GM23338 (cell line): Measurements from ENCODE around the gene CD47. TPM values are rescaled to one million over a fixed set of nuclear protein-coding genes. Genes with fewer than 3 reads are reported as not detected.

ENCODE experiments used
- ATAC-seq: fragments of 200-7000 bp; cut with Tn5 transposase; 3 replicates; pipeline ENCODE4 v1.9.1; 2020
- DNase-seq: peaks from one replicate; pipeline ENCODE4 v3.0.0-alpha.2; 2015; ENCODE audit warnings: low spot score
- H2AFZ ChIP-seq: fragments of 200-600 bp; sonication (generic); 2 replicates; pipeline ENCODE4 v1.8.0; 2016; ENCODE audit warnings: antibody characterized with exemption, mild to moderate bottlenecking, moderate library complexity
- H3F3A ChIP-seq: fragments of 200-600 bp; sonication (generic); replicated peaks from 2 replicates; pipeline ENCODE4 v1.8.0; 2017; ENCODE audit warnings: antibody characterized with exemption, mixed run types, low read depth
- H3K27ac ChIP-seq: fragments of 200-600 bp; sonication (generic); 2 replicates; pipeline ENCODE4 v1.6.1; 2016; ENCODE audit warnings: low read depth
- H3K27me3 ChIP-seq: fragments of 200-600 bp; sonication (generic); 2 replicates; pipeline ENCODE4 v1.8.0; 2016; ENCODE audit warnings: mild to moderate bottlenecking, mixed run types, moderate library complexity; ENCODE audit not compliant: insufficient read depth
- H3K36me3 ChIP-seq: fragments of 200-600 bp; sonication (generic); 2 replicates; pipeline ENCODE4 v1.8.0; 2016; ENCODE audit warnings: mild to moderate bottlenecking; ENCODE audit not compliant: insufficient read depth
- H3K4me1 ChIP-seq: fragments of 200-600 bp; sonication (generic); 2 replicates; pipeline ENCODE4 v1.8.0; 2016; ENCODE audit warnings: mild to moderate bottlenecking, moderate library complexity; ENCODE audit not compliant: insufficient read depth
- H3K4me2 ChIP-seq: fragments of 200-600 bp; sonication (generic); 2 replicates; pipeline ENCODE4 v1.7.1; 2017; ENCODE audit warnings: mixed run types
- H3K4me3 ChIP-seq: fragments of 200-600 bp; sonication (generic); 2 replicates; pipeline ENCODE4 v1.6.1; 2016; ENCODE audit warnings: mixed run types
- H3K79me2 ChIP-seq: fragments of 200-600 bp; sonication (generic); replicated peaks from 2 replicates; pipeline ENCODE4 v1.8.0; 2017; ENCODE audit warnings: mild to moderate bottlenecking; ENCODE audit not compliant: insufficient read depth
- H3K9me2 ChIP-seq: fragments of 200-600 bp; sonication (generic); 2 replicates; pipeline ENCODE4 v1.8.0; 2017; ENCODE audit not compliant: insufficient read depth
- H4K20me1 ChIP-seq: fragments of 200-600 bp; sonication (generic); replicated peaks from 2 replicates; pipeline ENCODE4 v1.8.0; 2017; ENCODE audit warnings: mild to moderate bottlenecking; ENCODE audit not compliant: insufficient read depth
- H3K27ac Mint-ChIP-seq: 2 replicates; pipeline ENCODE4 v1.8.0; 2020; ENCODE audit warnings: inconsistent platforms, mild to moderate bottlenecking, moderate library complexity, mixed read lengths
- H3K27me3 Mint-ChIP-seq: 3 replicates; pipeline ENCODE4 v1.8.0; 2022; ENCODE audit warnings: low read depth, mild to moderate bottlenecking, moderate library complexity, mixed read lengths, inconsistent platforms; ENCODE audit not compliant: insufficient read depth, poor library complexity
- H3K36me3 Mint-ChIP-seq: 3 replicates; pipeline ENCODE4 v1.8.0; 2021; ENCODE audit warnings: low read depth, mild to moderate bottlenecking, inconsistent platforms, moderate library complexity, mixed read lengths
- H3K4me1 Mint-ChIP-seq: 3 replicates; pipeline ENCODE4 v1.8.0; 2020; ENCODE audit warnings: mild to moderate bottlenecking, inconsistent platforms, mixed read lengths
- H3K4me3 Mint-ChIP-seq: 3 replicates; pipeline ENCODE4 v1.8.0; 2021; ENCODE audit warnings: moderate library complexity, mild to moderate bottlenecking, inconsistent platforms, mixed read lengths
- H3K9me3 Mint-ChIP-seq: 3 replicates; pipeline ENCODE4 v1.8.0; 2020; ENCODE audit warnings: moderate library complexity, mild to moderate bottlenecking, inconsistent platforms, mixed read lengths
- EZH2 ChIP-seq: fragments of 200-600 bp; sonication (generic); IDR thresholded peaks from one replicate; pipeline ENCODE4 v1.8.0; 2017; ENCODE audit warnings: antibody characterized with exemption, mild to moderate bottlenecking, low read depth; ENCODE audit not compliant: unreplicated experiment
- EZH2phosphoT487 ChIP-seq: fragments of 200-600 bp; sonication (generic); IDR thresholded peaks from one replicate; pipeline ENCODE4 v1.8.1; 2018; ENCODE audit warnings: antibody characterized with exemption; ENCODE audit not compliant: unreplicated experiment
- NANOG ChIP-seq: IDR thresholded peaks from 2 replicates; pipeline ENCODE4 v1.6.1; 2016; ENCODE audit warnings: antibody characterized with exemption, borderline replicate concordance
- POLR2AphosphoS5 ChIP-seq: IDR thresholded peaks from 2 replicates; pipeline ENCODE4 v1.6.1; 2016; ENCODE audit warnings: antibody characterized with exemption, low read depth
- STAT1 ChIP-seq: IDR thresholded peaks from one replicate; pipeline ENCODE4 v1.6.1; 2016; ENCODE audit warnings: antibody characterized with exemption; ENCODE audit not compliant: unreplicated experiment
- ZNF114 ChIP-seq: fragments of 250-450 bp; sonication (Bioruptor Pico); IDR thresholded peaks from 2 replicates; pipeline ENCODE4 v1.5.0; 2020; ENCODE audit warnings: mild to moderate bottlenecking, moderate library complexity
- ZNF331 ChIP-seq: fragments of 250-450 bp; sonication (Bioruptor Pico); IDR thresholded peaks from 2 replicates; pipeline ENCODE4 v1.5.0; 2020; ENCODE audit warnings: low read depth, mild to moderate bottlenecking, moderate library complexity
- polyA plus RNA-seq: library from polyadenylated mRNA; unstranded; fragments of >200 nt; fragmentation: Nextera tagmentation; extraction: Ambion mirVana; gene quantifications from 2 replicates; pipeline ENCODE4 v1.2.1, GENCODE V29; 2016
- total RNA-seq: library from RNA; depleted of rRNA; stranded (reverse); fragments of >200 nt; shearing (Covaris generic); gene quantifications from 2 replicates; pipeline ENCODE4 v1.2.3, GENCODE V29; 2014
- TF ChIP-seq, protein P1 (sequence below): fragments of 250-450 bp; sonication (Bioruptor Pico); IDR thresholded peaks from 2 replicates; pipeline ENCODE4 v1.5.0; 2020; ENCODE audit warnings: mild to moderate bottlenecking, moderate library complexity
- TF ChIP-seq, protein P2 (sequence below): IDR thresholded peaks from 2 replicates; pipeline ENCODE4 v1.6.1; 2016; ENCODE audit warnings: antibody characterized with exemption
- TF ChIP-seq, protein P3 (sequence below): IDR thresholded peaks from one replicate; pipeline ENCODE4 v1.6.1; 2018; ENCODE audit warnings: antibody characterized with exemption; ENCODE audit not compliant: unreplicated experiment
- TF ChIP-seq, protein P4 (sequence below), 2 experiments: fragments of 200-600 bp in 1 of 2; sonication (generic) in 1 of 2; conservative IDR thresholded peaks; 2 replicates each; pipeline versions ENCODE4 v1.5.1 to v1.6.1; 2016 to 2017; ENCODE audit warnings: antibody characterized with exemption in 2 of 2, low read depth in 2 of 2, mild to moderate bottlenecking in 2 of 2, moderate library complexity in 1 of 2

Gene CD47
- total and polyA plus RNA-seq, 2 experiments from 2014 or later = 22.1 to 26.9 TPM

DNA sequence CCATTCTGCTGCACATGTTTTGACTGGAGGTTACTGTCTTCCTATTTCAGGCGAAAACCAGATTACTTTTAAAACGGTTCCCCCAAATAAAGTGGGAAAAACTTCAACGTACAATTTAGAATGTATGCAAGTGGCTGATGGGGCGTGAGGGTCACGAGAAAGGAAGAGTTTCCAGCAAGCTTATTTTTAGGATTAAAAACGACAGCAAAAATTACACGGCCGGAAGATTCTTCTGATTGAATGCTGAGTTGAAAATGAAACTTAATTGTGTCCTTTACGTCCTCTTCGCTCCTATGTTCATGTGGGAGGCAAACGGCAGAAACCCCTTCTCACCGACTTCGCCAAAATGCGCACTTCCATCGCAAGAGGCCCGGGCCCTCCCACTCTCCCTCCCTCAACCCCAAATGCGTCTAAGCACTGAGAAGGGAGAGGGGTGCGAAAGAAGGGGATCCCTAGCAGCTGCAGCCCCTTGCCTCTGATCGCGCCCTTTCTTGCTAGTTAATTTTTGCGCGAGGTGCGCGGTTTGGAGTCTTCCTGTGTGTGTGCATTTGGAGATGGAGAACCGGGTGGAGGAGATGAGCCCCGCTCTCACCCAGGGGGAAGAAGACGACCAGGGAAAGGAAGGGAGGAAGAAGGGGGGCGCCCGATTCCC lies 656 bp downstream of the CD47 start:
- TF ChIP-seq NANOG (no peak), EZH2phosphoT487 (no peak), EZH2 (no peak), POLR2AphosphoS5 (no peak), STAT1 (no peak), ZNF331 (CRISPR knock-in tag) (no peak), ZNF114 (no peak)
- TF ChIP-seq, protein P1, sequence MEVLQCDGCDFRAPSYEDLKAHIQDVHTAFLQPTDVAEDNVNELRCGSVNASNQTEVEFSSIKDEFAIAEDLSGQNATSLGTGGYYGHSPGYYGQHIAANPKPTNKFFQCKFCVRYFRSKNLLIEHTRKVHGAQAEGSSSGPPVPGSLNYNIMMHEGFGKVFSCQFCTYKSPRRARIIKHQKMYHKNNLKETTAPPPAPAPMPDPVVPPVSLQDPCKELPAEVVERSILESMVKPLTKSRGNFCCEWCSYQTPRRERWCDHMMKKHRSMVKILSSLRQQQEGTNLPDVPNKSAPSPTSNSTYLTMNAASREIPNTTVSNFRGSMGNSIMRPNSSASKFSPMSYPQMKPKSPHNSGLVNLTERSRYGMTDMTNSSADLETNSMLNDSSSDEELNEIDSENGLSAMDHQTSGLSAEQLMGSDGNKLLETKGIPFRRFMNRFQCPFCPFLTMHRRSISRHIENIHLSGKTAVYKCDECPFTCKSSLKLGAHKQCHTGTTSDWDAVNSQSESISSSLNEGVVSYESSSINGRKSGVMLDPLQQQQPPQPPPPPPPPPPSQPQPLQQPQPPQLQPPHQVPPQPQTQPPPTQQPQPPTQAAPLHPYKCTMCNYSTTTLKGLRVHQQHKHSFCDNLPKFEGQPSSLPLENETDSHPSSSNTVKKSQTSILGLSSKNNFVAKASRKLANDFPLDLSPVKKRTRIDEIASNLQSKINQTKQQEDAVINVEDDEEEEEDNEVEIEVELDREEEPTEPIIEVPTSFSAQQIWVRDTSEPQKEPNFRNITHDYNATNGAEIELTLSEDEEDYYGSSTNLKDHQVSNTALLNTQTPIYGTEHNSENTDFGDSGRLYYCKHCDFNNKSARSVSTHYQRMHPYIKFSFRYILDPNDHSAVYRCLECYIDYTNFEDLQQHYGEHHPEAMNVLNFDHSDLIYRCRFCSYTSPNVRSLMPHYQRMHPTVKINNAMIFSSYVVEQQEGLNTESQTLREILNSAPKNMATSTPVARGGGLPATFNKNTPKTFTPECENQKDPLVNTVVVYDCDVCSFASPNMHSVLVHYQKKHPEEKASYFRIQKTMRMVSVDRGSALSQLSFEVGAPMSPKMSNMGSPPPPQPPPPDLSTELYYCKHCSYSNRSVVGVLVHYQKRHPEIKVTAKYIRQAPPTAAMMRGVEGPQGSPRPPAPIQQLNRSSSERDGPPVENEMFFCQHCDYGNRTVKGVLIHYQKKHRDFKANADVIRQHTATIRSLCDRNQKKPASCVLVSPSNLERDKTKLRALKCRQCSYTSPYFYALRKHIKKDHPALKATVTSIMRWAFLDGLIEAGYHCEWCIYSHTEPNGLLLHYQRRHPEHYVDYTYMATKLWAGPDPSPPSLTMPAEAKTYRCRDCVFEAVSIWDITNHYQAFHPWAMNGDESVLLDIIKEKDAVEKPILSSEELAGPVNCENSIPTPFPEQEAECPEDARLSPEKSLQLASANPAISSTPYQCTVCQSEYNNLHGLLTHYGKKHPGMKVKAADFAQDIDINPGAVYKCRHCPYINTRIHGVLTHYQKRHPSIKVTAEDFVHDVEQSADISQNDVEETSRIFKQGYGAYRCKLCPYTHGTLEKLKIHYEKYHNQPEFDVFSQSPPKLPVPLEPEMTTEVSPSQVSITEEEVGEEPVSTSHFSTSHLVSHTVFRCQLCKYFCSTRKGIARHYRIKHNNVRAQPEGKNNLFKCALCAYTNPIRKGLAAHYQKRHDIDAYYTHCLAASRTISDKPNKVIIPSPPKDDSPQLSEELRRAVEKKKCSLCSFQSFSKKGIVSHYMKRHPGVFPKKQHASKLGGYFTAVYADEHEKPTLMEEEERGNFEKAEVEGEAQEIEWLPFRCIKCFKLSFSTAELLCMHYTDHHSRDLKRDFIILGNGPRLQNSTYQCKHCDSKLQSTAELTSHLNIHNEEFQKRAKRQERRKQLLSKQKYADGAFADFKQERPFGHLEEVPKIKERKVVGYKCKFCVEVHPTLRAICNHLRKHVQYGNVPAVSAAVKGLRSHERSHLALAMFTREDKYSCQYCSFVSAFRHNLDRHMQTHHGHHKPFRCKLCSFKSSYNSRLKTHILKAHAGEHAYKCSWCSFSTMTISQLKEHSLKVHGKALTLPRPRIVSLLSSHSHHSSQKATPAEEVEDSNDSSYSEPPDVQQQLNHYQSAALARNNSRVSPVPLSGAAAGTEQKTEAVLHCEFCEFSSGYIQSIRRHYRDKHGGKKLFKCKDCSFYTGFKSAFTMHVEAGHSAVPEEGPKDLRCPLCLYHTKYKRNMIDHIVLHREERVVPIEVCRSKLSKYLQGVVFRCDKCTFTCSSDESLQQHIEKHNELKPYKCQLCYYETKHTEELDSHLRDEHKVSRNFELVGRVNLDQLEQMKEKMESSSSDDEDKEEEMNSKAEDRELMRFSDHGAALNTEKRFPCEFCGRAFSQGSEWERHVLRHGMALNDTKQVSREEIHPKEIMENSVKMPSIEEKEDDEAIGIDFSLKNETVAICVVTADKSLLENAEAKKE = no peak
- TF ChIP-seq, protein P2, sequence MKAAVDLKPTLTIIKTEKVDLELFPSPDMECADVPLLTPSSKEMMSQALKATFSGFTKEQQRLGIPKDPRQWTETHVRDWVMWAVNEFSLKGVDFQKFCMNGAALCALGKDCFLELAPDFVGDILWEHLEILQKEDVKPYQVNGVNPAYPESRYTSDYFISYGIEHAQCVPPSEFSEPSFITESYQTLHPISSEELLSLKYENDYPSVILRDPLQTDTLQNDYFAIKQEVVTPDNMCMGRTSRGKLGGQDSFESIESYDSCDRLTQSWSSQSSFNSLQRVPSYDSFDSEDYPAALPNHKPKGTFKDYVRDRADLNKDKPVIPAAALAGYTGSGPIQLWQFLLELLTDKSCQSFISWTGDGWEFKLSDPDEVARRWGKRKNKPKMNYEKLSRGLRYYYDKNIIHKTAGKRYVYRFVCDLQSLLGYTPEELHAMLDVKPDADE = no peak
- TF ChIP-seq, protein P3, sequence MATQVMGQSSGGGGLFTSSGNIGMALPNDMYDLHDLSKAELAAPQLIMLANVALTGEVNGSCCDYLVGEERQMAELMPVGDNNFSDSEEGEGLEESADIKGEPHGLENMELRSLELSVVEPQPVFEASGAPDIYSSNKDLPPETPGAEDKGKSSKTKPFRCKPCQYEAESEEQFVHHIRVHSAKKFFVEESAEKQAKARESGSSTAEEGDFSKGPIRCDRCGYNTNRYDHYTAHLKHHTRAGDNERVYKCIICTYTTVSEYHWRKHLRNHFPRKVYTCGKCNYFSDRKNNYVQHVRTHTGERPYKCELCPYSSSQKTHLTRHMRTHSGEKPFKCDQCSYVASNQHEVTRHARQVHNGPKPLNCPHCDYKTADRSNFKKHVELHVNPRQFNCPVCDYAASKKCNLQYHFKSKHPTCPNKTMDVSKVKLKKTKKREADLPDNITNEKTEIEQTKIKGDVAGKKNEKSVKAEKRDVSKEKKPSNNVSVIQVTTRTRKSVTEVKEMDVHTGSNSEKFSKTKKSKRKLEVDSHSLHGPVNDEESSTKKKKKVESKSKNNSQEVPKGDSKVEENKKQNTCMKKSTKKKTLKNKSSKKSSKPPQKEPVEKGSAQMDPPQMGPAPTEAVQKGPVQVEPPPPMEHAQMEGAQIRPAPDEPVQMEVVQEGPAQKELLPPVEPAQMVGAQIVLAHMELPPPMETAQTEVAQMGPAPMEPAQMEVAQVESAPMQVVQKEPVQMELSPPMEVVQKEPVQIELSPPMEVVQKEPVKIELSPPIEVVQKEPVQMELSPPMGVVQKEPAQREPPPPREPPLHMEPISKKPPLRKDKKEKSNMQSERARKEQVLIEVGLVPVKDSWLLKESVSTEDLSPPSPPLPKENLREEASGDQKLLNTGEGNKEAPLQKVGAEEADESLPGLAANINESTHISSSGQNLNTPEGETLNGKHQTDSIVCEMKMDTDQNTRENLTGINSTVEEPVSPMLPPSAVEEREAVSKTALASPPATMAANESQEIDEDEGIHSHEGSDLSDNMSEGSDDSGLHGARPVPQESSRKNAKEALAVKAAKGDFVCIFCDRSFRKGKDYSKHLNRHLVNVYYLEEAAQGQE = no peak
- TF ChIP-seq, protein P4, sequence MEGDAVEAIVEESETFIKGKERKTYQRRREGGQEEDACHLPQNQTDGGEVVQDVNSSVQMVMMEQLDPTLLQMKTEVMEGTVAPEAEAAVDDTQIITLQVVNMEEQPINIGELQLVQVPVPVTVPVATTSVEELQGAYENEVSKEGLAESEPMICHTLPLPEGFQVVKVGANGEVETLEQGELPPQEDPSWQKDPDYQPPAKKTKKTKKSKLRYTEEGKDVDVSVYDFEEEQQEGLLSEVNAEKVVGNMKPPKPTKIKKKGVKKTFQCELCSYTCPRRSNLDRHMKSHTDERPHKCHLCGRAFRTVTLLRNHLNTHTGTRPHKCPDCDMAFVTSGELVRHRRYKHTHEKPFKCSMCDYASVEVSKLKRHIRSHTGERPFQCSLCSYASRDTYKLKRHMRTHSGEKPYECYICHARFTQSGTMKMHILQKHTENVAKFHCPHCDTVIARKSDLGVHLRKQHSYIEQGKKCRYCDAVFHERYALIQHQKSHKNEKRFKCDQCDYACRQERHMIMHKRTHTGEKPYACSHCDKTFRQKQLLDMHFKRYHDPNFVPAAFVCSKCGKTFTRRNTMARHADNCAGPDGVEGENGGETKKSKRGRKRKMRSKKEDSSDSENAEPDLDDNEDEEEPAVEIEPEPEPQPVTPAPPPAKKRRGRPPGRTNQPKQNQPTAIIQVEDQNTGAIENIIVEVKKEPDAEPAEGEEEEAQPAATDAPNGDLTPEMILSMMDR (conservative IDR thresholded peaks at IDR 0.05; ENCODE audit: low read depth in 2 of 2) = no peak
- peak; percentile 75 for DNase-seq
- ATAC-seq = peak; percentile 55
- Histone ChIP-seq H4K20me1 (no peaks in the 10 kb centered on the region), H3K36me3 (no peaks in the 10 kb centered on the region), H2AFZ (peak overlapping the region; percentile 99), H3K4me2 (peak overlapping the region; percentile 93), H3K4me1 (no peaks in the 10 kb centered on the region), H3F3A (no peaks in the 10 kb centered on the region), H3K27me3 (peaks cover 42% of the 10 kb centered on the region), H3K4me3 (peak overlapping the region; percentile 99), H3K9me2 (no peaks in the 10 kb centered on the region), H3K79me2 (no peaks in the 10 kb centered on the region; the same call in none of the 2 replicates), H3K27ac (no peak overlapping the region)
- peak overlapping the region; percentile 98 for H3K4me3 Mint-ChIP-seq
- H3K27me3 Mint-ChIP-seq = peaks cover 25% of the 10 kb centered on the region
- peaks cover 2% of the 10 kb centered on the region; the same call in 2 of the 3 replicates for H3K4me1 Mint-ChIP-seq
- no peaks in the 10 kb centered on the region; the same call in 1 of the 3 replicates for H3K36me3 Mint-ChIP-seq
- peaks cover 5% of the 10 kb centered on the region; the same call in 2 of the 3 replicates for H3K9me3 Mint-ChIP-seq
- H3K27ac Mint-ChIP-seq = 0 out of 2 replicates have a peak overlapping the region, but pooled peaks have one; percentile 41
